Chondrocyte (in vitro differentiated cells): ENCODE measurements around the gene XPNPEP2. TPM values are rescaled to one million over a fixed set of nuclear protein-coding genes. Genes with fewer than 3 reads are reported as not detected.

Experiments
- DNase-seq: peaks from one replicate; pipeline ENCODE4 v3.0.0; 2021; ENCODE audit warnings: mixed read lengths, low spot score
- H3K27ac Mint-ChIP-seq: one replicate; pipeline ENCODE4 v1.8.0; 2021; ENCODE audit warnings: mild to moderate bottlenecking, moderate library complexity, mixed read lengths; ENCODE audit not compliant: unreplicated experiment
- H3K27me3 Mint-ChIP-seq: 2 replicates; pipeline ENCODE4 v1.8.0; 2021; ENCODE audit warnings: low read depth, mixed read lengths
- H3K36me3 Mint-ChIP-seq: 2 replicates; pipeline ENCODE4 v1.8.0; 2021; ENCODE audit warnings: low read depth, mixed read lengths
- H3K4me1 Mint-ChIP-seq: 2 replicates; pipeline ENCODE4 v1.8.0; 2021; ENCODE audit warnings: low read depth, mild to moderate bottlenecking, mixed read lengths
- H3K4me3 Mint-ChIP-seq: one replicate; pipeline ENCODE4 v1.8.0; 2021; ENCODE audit warnings: mild to moderate bottlenecking, moderate library complexity, mixed read lengths; ENCODE audit not compliant: unreplicated experiment
- H3K9me3 Mint-ChIP-seq: 2 replicates; pipeline ENCODE4 v1.8.0; 2021; ENCODE audit warnings: low read depth, mixed read lengths
- total RNA-seq: library from RNA; stranded (reverse); gene quantifications from 3 replicates; pipeline ENCODE4 v1.2.1, GENCODE V29; 2021
- TF ChIP-seq, protein P1 (sequence below): fragments of 200-600 bp; sonication (generic); IDR thresholded peaks from 2 replicates; pipeline ENCODE4 v1.5.0; 2021; ENCODE audit warnings: antibody characterized with exemption, mild to moderate bottlenecking, moderate library complexity

The XPNPEP2 gene
- total RNA-seq, 1 donor from 2014 or later, result not detected

DNA sequence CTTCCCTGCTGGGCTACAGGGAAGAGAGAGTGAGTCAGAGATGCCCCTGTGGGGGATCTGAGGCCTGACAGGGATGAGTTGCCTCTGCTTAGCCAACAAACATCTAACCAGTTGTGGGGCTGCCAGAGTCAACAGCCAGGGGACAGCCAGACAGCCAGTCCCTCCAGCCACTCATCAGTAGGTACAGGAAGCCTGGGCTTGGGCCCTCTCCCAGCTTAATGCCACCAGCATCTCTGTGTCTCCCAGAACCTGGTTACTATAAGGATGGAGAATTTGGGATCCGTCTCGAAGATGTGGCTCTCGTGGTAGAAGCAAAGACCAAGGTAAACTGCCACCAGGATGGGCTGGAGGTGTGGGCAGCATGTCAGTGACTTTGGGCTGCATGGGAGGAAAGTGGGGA lies 23.7 kb downstream of the XPNPEP2 start:
- no peak overlapping the region for H3K4me3 Mint-ChIP-seq
- H3K9me3 Mint-ChIP-seq, result no peaks in the 10 kb centered on the region
- no peak overlapping the region for H3K27ac Mint-ChIP-seq
- DNase-seq, result peak; percentile 29
- H3K36me3 Mint-ChIP-seq, result no peaks in the 10 kb centered on the region
- H3K27me3 Mint-ChIP-seq, result peaks cover 7% of the 10 kb centered on the region
- TF ChIP-seq, protein P1, sequence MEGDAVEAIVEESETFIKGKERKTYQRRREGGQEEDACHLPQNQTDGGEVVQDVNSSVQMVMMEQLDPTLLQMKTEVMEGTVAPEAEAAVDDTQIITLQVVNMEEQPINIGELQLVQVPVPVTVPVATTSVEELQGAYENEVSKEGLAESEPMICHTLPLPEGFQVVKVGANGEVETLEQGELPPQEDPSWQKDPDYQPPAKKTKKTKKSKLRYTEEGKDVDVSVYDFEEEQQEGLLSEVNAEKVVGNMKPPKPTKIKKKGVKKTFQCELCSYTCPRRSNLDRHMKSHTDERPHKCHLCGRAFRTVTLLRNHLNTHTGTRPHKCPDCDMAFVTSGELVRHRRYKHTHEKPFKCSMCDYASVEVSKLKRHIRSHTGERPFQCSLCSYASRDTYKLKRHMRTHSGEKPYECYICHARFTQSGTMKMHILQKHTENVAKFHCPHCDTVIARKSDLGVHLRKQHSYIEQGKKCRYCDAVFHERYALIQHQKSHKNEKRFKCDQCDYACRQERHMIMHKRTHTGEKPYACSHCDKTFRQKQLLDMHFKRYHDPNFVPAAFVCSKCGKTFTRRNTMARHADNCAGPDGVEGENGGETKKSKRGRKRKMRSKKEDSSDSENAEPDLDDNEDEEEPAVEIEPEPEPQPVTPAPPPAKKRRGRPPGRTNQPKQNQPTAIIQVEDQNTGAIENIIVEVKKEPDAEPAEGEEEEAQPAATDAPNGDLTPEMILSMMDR, result no peak
- peaks cover 9% of the 10 kb centered on the region for H3K4me1 Mint-ChIP-seq

DNA sequence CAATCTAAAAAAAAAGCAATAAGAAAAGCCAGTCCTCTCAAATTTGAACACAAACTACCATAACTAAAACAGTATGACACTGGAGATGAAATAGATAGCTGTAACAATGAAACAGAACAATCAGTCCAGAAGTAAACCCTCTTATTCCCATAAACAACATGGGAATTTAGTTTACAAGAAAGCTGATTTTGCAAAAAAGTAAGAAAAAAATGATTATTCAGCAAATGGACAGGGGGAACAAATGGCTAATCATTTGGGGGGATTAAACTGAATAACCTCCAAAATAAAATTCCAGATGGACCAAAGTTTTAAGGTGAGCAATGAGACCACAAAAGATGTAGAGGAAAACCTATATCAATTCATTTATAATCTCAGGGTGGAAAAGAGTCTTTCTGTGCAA lies 24.9 kb downstream of the XPNPEP2 start:
- H3K27ac Mint-ChIP-seq, result no peak overlapping the region
- H3K4me1 Mint-ChIP-seq, result peaks cover 9% of the 10 kb centered on the region
- DNase-seq, result no peak
- H3K36me3 Mint-ChIP-seq, result no peaks in the 10 kb centered on the region
- TF ChIP-seq, protein P1, result no peak
- H3K27me3 Mint-ChIP-seq, result peaks cover 7% of the 10 kb centered on the region
- H3K9me3 Mint-ChIP-seq, result no peaks in the 10 kb centered on the region
- no peak overlapping the region for H3K4me3 Mint-ChIP-seq

DNA sequence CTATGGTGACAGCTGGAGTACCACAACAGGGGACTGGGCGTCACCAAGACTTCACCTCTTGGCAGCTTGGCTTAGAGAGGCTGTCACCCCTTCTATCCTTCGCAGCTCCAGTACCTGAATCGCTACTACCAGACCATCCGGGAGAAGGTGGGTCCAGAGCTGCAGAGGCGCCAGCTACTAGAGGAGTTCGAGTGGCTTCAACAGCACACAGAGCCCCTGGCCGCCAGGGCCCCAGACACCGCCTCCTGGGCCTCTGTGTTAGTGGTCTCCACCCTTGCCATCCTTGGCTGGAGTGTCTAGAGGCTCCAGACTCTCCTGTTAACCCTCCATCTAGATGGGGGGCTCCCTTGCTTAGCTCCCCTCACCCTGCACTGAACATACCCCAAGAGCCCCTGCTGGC lies 29.4 kb downstream of the XPNPEP2 start:
- Mint-ChIP-seq H3K27me3 (peaks cover 7% of the 10 kb centered on the region), H3K27ac (no peak overlapping the region), H3K4me1 (no peaks in the 10 kb centered on the region), H3K9me3 (no peaks in the 10 kb centered on the region), H3K36me3 (no peaks in the 10 kb centered on the region), H3K4me3 (no peak overlapping the region)
- TF ChIP-seq, protein P1, result no peak
- DNase-seq, result no peak

DNA sequence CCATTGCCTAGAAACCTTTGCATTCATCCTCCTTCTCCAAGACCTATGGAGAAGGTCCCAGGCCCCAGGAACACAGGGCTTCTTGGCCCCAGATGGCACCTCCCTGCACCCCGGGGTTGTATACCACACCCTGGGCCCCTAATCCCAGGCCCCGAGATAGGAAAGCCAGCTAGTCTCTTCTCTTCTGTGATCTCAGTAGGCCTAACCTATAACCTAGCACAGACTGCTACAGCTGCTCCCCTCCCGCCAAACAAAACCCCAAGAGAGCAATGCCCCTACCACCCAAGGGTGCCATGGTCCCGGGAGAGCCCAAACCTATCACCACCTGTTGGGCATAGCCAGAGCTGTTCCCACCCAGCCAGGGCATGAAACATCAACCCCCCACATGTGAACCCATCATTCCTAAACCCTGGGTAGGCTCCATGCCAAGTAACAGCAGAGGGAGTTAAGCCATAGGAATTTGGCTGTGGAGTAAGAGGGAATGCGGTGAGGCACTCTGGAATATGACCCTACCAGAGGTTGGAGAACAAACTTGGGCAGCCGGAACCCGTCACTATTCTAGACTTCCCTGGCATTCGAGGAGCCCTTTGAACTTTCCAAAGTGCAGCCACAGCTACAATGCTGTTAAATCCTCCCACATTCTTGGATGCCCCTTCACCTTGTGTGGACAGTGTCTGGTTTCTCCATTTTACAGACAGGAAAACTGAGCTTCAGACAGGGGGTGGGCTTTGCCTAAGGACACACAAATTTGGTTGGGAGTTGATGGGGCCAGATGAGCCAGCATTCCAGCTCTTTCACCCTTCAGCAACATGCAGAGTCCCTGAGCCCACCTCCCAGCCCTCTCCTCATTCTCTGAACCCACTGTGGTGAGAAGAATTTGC lies 30.0 kb downstream of the XPNPEP2 start:
- Mint-ChIP-seq H3K4me1 (no peaks in the 10 kb centered on the region), H3K27ac (no peak overlapping the region), H3K4me3 (no peak overlapping the region), H3K9me3 (no peaks in the 10 kb centered on the region), H3K36me3 (no peaks in the 10 kb centered on the region), H3K27me3 (peaks cover 1% of the 10 kb centered on the region)
- no peak for DNase-seq
- TF ChIP-seq, protein P1, result no peak

DNA sequence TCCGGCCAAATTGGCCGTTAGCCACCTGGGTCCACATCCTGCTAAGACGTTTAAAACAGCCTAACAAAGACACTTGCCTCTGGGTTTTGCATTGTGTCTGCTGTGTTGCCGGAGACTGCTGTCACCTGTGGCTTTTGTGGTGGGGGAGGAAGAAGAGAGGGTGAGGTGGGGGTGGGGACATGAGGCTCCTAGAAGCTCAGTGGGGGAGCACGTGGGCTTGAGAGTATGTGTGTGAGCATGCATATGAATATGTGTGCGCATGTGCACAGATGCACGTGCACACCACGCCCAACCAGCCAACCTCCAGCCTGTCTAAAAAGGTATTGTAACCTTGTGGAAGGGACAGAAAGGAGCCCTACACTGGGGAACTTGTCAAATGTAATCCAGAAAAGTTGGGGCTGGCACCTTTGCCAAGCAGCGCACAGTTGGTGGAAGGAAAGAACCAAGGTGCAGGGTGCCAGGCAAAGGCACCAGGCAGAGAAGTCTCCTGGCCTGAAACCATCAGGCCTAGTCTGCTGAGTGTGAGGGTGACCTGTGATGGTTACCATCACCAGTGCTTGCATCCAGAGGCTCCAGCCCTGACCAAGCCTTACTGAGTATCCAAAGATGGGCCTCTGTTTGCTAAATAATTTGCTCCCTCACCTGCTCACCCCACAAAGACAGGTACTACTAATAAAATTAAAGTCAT lies 30.8 kb downstream of the XPNPEP2 start:
- Mint-ChIP-seq H3K27ac (no peak overlapping the region), H3K4me3 (no peak overlapping the region), H3K4me1 (no peaks in the 10 kb centered on the region), H3K27me3 (no peaks in the 10 kb centered on the region), H3K36me3 (no peaks in the 10 kb centered on the region), H3K9me3 (no peaks in the 10 kb centered on the region)
- no peak for DNase-seq
- TF ChIP-seq, protein P1, result no peak
